GM18498 (cell line): ENCODE results near the gene NUB1.
"Not testable (repeated sequence)": the region's sequence is repeated elsewhere in the genome, so short reads cannot be mapped to it uniquely, and the experiment has no call there.

Experiments
- ATAC-seq: cut with Tn5 transposase; IDR thresholded peaks from one replicate; pipeline ENCODE4 v1.9.1; 2021; ENCODE audit warnings: mild to moderate bottlenecking, moderate library complexity; ENCODE audit not compliant: unreplicated experiment

The NUB1 gene, protein sequence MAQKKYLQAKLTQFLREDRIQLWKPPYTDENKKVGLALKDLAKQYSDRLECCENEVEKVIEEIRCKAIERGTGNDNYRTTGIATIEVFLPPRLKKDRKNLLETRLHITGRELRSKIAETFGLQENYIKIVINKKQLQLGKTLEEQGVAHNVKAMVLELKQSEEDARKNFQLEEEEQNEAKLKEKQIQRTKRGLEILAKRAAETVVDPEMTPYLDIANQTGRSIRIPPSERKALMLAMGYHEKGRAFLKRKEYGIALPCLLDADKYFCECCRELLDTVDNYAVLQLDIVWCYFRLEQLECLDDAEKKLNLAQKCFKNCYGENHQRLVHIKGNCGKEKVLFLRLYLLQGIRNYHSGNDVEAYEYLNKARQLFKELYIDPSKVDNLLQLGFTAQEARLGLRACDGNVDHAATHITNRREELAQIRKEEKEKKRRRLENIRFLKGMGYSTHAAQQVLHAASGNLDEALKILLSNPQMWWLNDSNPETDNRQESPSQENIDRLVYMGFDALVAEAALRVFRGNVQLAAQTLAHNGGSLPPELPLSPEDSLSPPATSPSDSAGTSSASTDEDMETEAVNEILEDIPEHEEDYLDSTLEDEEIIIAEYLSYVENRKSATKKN

DNA sequence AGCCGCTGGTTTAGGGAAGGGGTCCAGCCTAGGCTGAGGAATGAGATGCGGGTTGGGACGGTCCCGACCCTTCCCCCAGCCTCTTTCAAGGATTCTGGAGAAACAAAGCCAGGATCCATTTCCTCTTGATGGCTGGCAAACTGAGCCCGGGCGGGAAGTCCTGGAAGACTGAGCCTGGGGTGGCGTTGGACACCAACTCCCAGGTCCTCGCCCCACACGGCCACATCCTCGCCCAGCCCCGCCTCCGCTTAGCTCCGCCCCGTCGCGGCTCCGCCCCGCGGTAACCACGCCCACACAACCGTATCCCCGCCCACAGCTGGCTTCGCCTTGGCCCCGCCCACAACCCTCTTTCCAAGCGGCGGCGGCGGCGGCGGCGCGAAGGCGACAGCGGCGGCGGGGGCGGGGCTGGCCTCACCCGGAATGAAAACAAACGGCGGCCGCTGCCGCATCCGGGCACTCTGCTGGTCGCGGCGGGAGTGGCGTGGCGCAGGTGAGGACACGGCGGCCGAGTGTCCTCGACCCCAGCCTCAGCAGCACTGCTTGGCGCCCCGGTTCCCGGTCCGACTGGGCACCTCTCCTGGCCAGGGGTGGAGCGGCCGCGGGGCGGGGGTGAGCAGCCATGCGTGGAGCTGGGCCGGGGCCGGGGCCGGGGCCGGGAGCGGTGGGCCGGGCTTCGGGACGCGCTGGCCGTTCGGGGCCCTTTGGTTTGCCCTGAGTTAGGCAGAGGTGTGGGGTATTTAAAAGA is at the start of gene NUB1:
NUB1 (plus strand) TSS at position 456 of the 745 bp plus-strand sequence. CDS start 3,538 bp downstream, outside the sequence.
- ATAC-seq: peak; percentile 67

DNA sequence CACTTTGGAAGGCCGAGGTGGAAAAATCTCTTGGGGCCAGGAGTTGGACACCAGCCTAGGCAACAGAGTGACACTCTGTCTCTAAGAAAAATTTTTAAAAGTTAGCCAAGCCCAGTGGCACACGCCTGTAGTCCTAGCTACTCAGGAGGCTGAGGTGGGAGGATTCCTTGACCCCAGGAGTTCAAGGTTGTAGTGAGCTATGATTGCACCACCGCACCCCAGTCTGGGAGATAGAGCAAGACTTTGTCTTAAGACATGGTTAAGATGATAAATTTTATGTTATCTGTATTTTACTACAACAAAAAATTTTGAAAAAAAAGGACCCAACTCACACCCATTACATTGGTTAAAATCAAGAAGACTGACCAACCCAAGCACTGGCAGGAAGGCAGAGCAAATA is 48.8 kb upstream of the NUB1 start:
- no peak for ATAC-seq

DNA sequence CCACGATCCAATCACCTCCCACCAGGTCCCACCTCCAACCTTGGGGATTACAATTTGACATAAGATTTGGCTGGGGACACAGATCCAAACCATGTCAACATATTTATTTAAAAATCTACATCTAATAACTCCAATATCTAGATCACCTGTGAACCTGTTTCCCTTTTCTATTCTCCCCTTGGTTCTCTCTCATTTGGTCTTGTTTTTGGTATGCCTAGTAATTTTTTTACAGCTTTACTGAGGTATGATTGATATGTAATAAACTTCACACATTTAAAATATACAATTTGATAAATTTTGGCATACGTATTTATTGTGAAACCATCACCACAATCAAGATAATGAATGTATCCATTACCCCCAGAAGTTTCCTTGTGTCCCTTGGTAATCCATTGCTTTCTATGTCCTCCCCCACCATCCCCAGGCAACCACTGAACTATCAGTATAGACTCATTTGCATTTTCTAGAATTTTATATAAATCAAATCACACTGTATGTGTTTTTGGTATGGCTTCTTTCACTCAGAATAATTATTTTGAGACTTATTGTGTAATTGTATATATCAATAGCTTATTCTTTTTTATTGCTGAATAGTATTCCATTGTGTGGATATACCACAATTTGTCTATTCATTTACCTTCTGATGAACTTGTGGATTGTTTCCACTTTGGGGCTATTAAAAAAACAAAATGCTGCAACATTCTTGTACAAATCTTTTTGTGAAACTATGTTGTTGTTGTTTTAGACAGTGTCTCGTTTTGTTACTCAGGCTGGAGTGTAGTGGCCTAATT is 45.2 kb upstream of the NUB1 start:
- ATAC-seq: no peak

DNA sequence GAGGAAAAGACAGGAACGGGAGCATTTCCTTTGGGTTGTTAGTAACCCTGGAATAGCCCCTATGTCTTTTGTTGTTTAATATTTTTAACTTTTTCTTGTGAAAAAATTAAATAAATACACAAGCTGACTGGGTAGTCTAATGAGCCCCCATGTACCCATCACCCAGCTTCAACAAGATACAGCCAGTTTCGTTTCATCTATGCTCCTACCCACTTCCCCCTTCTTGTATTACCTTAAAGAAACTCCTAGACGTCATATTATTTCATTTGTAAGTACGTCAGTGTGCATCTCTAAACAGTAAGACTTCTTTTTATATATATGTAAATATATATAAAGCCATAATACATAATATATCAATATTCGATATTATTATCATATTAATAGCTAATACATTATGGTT is 42.8 kb upstream of the NUB1 start:
- ATAC-seq: no peak

DNA sequence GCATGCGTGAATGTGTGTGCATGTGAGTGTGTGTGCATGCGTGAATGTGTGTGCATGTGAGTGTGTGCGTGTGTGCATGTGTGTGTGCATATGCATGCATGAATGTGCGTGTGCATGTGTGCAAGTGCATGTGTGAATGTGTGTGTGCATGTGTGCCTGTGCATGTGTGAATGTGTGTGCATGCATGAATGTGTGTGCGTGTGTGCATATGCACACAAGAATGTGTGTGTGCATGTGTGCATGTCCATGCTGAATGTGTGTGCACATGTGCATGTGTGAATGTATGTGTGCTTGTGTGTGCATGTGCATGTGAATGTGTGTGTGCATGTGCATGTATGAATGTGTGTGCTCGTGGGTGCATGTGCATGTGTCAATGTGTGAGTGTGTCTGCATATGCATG is 42.1 kb upstream of the NUB1 start:
- ATAC-seq: no peak

DNA sequence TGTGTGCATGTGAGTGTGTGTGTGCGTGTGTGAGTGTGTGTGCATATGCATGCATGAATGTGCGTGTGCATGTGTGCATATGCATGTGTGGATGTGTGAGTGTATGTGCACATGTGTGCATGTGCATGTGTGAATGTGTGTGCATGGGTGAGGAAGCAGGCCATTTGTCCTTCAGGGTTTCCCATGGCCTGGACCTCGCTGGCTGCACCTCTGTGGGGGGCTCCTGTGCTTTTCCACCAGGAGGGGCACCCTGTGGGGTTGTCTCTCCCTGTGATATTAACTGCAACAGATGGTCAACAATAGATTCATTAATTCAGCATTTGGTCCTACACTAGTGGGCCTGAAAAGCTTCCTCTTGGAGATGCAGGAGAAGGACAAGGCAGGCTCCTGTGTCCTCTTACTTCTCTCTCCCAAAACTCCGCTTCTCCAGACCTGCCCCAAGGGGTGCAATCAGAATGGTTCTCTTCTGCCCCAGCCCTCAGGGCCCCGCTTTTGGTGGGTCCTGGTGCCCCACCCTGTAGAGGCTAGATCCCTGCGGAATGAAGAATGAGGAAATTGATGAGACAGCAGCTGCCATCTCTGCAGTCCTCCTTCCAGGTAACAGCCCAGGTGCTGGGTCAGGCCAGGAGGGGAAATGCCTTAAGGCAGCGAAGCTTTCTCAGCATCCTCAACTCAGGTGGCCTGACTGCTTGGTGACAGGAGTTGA is 41.5 kb upstream of the NUB1 start:
- ATAC-seq: no peak

DNA sequence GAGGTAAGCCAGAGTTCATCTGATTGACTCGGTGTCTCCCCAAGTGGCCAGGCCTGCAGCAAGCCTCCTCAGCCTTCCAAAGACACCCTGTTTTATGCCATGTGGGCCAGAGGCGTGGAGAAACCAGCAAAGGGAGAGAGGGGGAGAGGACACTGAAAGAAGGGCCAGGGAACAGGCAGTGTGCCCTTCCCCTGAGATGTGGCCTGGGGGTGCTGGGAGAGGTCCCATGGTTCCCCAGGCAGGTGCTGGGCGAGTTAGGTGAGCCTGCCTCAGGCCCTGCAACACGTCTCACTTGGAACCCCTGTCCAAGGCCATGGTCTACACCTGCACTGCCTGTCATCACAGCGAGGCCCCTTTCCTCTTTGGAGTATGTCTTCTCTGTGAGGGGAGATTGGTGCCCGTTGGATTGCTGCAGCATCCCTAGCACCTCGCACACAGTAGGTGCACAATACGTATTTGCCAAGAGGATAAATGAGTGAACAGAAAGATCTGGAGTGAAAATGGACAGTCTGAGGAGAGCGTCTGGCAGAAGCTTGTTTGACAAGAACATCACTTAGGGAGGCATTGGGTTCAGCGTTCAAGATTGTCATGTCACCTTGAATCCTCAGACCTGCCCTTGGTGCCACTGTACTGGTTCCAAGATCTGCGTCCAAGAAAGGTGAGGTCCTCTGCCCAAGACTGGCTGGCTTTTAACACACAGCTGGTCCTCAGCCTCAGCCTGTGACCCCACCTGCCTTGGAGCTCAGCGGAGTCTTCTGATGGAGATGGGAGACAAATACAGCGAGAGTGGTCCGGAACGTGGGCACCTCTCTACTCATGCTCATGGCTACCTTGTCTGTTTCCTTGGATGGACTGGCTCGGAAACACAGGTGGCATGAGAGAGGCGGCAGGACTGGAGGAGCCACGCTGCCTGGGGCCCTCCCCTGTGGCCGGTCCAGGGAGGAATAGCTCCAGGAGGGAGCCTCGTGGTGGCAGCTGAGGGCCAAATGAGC is 39.8 kb upstream of the NUB1 start:
- no peak for ATAC-seq

DNA sequence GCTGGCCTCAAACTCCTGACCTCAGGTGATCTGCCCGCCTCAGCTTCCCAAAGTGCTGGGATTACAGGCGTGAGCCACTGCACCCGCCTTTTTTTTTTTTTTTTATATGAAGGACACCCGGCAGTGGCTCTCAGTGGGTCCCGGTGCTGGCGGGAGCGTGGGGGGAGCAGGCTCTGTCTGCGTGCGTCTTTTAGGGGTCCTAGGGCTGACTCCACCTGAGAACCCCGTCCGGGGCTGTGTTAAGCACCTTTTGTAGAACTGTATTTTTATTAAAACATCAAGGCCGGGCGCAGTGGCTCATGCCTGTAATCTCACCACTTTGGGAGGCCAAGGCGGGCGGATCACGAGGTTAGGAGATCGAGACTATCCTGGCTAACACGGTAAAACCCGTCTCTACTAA is 37.4 kb upstream of the NUB1 start:
- not testable (repeated sequence) for ATAC-seq

DNA sequence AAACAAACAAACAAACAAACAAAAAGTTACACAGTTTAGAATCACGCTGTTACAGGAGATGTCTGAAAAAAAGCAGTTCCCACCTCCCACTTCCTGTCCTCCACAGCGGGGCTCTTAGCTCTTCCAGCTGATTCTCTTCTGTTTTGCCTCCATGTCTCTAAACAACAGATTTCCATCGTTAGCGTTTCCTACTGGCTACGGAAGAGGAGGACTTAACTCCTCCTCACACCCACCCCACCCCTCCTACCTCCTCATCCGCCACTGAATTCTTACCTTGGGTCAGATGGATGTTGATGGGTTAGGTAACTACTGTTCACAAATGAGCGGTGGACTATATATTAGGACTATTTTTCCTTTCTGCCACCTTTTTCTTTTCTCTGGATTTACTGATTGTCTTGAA is 36.8 kb upstream of the NUB1 start:
- no peak for ATAC-seq

DNA sequence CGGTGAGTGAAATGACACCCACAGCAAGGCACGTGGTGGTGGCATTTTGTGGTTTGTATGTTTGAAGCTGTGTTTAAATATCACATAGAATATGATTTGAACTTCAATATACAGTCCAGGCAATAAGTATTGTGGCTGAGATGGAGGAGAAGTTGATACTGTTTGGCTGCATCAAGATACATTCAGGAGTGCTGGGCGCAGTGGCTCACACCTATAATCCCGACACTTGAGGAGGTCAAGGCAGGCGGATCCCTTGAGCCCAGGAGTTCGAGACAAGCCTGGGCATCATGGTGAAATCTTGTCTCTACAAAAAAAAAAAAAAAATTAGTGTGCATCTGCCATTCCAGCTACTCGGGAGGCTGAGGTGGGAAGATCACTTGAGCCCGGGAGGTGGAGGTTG is 35.2 kb upstream of the NUB1 start:
- no peak for ATAC-seq

DNA sequence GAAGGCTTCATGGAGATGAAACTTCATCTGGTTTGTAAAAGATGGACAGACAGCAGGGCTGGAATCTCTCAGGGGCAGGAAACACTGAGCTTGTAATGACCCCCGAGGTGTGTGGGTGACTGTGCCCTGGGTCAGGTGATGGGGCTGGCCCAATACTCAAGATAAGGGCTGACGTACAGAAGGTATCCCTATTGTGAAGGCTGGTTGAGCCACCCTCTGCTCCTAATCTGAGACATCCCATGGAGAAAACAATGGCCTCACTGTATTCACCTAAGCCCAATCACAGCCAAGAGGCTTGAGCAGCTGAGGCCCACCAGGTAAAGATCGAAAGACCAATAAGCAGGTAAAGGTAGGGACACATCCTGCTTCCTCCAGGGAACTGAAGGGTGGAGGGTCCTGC is 34.8 kb upstream of the NUB1 start:
- ATAC-seq: no peak

DNA sequence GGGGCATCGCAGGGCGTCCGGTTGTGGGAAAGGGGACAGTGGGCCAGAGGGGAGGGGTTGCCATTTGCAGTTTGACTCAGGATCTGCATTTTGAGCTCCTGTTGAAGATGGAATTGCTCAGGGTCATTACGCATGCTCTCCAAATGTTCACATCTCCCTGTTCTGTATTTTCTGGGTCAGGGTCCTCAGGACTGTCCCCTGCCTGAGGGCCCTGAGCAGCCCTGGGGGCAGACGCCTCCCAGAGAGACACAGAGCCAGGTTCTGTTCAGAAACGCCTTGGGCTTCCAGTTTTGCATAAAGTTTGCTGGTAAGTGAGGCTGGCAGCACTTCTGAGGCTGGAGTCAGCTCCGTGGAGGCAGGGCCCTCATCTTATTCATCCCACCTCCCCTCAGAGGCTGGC is 34.1 kb upstream of the NUB1 start:
- ATAC-seq: no peak

DNA sequence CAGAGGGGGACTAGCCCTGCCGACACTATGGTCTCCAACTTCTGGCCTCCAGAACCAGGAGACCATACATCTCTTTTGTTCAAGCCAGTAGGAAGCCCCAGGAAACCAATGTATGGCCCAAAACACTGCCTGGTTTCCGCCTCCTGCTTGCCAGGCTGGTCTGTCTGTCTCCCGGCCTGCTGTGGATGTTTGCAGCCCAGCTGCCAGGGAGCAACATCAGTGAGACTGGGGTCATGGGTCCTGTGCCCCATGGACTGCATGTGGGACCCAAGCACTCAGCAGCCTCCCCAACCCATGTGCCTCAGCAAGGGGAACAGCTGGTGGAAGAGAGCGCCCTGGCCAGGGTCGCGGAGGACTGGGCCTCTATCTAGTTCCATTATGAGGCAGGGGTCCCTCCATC is 33.4 kb upstream of the NUB1 start:
- no peak for ATAC-seq

DNA sequence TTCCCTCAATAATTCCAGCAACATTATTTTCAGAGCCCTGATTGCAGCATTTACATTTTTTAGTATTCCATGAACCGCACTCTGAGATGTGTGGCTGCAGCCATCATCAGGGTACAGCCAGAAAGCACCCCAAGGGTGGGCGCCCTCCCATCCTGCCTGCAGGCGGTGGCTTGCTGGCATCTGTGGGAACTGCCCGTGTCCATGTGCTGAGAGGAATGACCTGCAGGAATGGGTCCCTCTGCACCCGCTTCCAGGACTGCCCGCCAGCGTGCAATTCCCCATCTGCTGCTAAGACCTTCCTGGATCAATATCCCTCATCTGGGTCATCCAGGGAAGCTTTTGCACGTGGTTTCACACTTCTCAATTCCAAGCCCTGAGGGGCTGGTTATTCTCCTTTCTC is 32.8 kb upstream of the NUB1 start:
- no peak for ATAC-seq

DNA sequence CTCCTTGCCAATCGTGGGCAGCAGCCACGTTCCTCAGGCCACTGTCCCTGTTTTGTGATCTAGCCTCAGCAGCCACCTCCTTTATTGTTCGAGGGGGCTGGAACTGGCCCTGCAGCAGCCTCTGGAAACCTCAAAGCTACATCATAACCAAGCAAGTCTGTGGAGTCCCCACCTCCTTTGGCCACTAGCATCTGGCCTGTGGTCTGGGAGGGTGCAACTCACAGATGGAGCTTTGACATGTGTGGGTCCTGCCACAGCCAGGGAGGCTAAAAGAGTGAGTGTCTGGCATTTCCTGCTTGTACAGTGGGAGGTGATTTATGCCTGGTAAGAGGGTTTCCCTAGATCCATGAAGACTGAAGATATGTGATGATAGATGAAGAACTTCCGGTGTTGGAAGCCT is 32.3 kb upstream of the NUB1 start:
- ATAC-seq: no peak

DNA sequence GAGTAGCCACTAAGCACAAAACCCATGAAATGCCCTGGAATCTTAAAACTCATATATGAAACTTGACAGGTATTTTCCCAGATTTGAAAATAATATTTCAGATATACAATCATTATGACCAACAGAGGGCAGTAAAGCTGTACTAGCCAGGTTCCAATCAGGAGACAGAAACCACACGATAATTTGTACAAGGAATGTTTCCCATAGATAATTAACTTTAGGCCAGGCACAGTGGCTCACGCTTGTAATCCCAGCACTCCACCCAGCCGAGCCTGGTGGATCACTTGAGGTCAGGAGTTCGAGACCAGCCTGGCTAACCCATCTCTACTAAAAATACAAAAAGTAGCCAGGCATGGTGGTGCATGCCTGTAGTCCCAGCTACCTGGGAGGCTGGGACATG is 31.0 kb upstream of the NUB1 start:
- no peak for ATAC-seq

DNA sequence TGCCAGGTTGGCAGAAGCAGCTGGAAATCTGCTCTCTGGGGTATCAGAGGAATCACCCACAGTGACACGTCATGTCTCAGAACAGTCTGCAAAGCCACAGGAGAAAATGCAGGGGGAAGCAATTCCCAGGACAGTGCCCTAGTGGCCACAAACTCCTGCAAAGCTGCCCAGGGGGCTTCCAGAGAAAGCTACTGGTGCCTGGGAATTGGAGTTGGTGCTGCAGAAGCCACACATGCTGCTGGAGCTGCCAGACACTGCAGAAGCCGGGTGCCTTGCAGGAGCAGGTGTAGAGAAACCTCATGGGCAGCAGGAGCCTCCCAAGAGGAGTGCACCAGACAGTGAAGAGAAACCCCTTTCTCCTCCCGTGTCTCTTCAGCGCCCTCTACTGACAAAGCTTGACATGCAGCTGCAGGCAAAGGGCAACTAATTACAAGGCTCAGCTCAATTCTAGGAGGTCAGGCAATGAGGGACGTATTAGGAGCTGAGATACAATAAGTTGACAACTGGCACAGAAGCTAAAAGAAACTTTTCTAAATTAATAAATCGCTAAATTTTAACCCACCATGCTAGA is 30.2 kb upstream of the NUB1 start:
- ATAC-seq: no peak

DNA sequence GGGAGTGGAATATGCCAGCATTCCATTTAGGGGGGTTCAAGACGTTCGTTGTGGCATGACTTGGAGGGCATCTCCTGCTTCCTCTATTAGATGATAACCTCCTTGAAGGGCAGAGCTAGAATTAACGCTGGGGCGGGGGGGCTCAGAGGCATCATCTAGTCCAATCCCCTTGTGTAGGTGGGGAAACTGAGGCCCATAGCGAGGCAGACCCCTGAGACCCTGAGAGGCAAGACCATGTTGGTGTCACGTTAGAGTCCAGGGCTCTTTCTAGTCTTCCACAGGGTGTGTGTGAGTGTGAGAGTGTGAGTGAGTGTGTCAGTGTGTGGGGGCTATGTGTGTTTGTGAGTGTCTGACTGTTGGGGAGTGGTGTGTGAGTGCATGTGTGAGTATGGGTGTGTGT is 29.3 kb upstream of the NUB1 start:
- ATAC-seq: no peak
